Liver (tissue), 9 donors: ENCODE results near the gene TYW1. TPM values are rescaled to one million over a fixed set of nuclear protein-coding genes. Genes with fewer than 3 reads are reported as not detected.

ENCODE experiments used
- DNase-seq: peaks from one replicate; pipeline ENCODE4 v3.0.0-alpha.2; 2017; ENCODE audit warnings: low spot score
- H3K27ac ChIP-seq, 2 donors: one replicate each; pipeline ENCODE4 v1.7.0; 2013; ENCODE audit warnings: inconsistent platforms in 2 of 2, low read length in 2 of 2, control low read depth in 1 of 2, low read depth in 1 of 2, mild to moderate bottlenecking in 1 of 2
- H3K27me3 ChIP-seq, 4 donors: one replicate each; pipeline versions ENCODE4 v1.6.1 to v1.7.0; 2013; ENCODE audit warnings: low read length in 3 of 4, inconsistent platforms in 1 of 4, mild to moderate bottlenecking in 1 of 4, moderate library complexity in 1 of 4; ENCODE audit not compliant: control insufficient read depth in 4 of 4, insufficient read depth in 4 of 4
- H3K36me3 ChIP-seq, 4 donors: one replicate each; pipeline versions ENCODE4 v1.6.1 to v1.7.0; 2013; ENCODE audit warnings: low read length in 3 of 4, mild to moderate bottlenecking in 3 of 4, low read depth in 1 of 4, moderate library complexity in 1 of 4; ENCODE audit not compliant: control insufficient read depth in 4 of 4, insufficient read depth in 3 of 4
- H3K4me1 ChIP-seq, 4 donors: one replicate each; pipeline versions ENCODE4 v1.6.1 to v1.7.0; 2013; ENCODE audit warnings: low read length in 3 of 4, mild to moderate bottlenecking in 3 of 4, moderate library complexity in 1 of 4; ENCODE audit not compliant: control insufficient read depth in 4 of 4, insufficient read depth in 4 of 4
- H3K4me3 ChIP-seq, 3 donors: one replicate each; pipeline versions ENCODE4 v1.6.1 to v1.7.0; 2013; ENCODE audit warnings: low read length in 3 of 3, control low read depth in 1 of 3, low read depth in 1 of 3, mild to moderate bottlenecking in 1 of 3
- H3K9ac ChIP-seq, 2 donors: one replicate each; pipeline ENCODE4 v1.7.0; 2013; ENCODE audit warnings: low read length in 2 of 2, mild to moderate bottlenecking in 2 of 2, moderate library complexity in 2 of 2, control low read depth in 1 of 2, low read depth in 1 of 2
- H3K9me3 ChIP-seq, 4 donors: one replicate each; pipeline versions ENCODE4 v1.6.1 to v1.7.0; 2013; ENCODE audit warnings: low read length in 3 of 4; ENCODE audit not compliant: control insufficient read depth in 4 of 4
- EGR1 ChIP-seq, 2 donors: IDR thresholded peaks; 2 replicates each; pipeline ENCODE4 v1.6.1; 2016 to 2018; ENCODE audit warnings: antibody characterized with exemption in 2 of 2, low read depth in 2 of 2
- FOXA1 ChIP-seq: IDR thresholded peaks from 2 replicates; pipeline ENCODE4 v1.6.1; 2016; ENCODE audit warnings: antibody characterized with exemption
- FOXA2 ChIP-seq: IDR thresholded peaks from 2 replicates; pipeline ENCODE4 v1.6.1; 2016; ENCODE audit warnings: antibody characterized with exemption
- HNF4A ChIP-seq, 2 donors: conservative IDR thresholded peaks; 2 replicates each; pipeline ENCODE4 v1.6.1; 2016; ENCODE audit warnings: antibody characterized with exemption in 2 of 2, mild to moderate bottlenecking in 2 of 2
- JUND ChIP-seq, 2 donors: IDR thresholded peaks; 2 replicates each; pipeline ENCODE4 v1.6.1; 2016; ENCODE audit warnings: antibody characterized with exemption in 2 of 2
- NR2F2 ChIP-seq: IDR thresholded peaks from 2 replicates; pipeline ENCODE4 v1.6.1; 2016; ENCODE audit warnings: antibody characterized with exemption
- RAD21 ChIP-seq, 2 donors: IDR thresholded peaks; 2 replicates each; pipeline ENCODE4 v1.6.1; 2016; ENCODE audit warnings: antibody characterized with exemption in 2 of 2, mild to moderate bottlenecking in 2 of 2
- RXRA ChIP-seq, 2 donors: IDR thresholded peaks; 2 replicates each; pipeline ENCODE4 v1.6.1; 2017 to 2018; ENCODE audit warnings: antibody characterized with exemption in 2 of 2, mild to moderate bottlenecking in 1 of 2
- SP1 ChIP-seq: IDR thresholded peaks from 2 replicates; pipeline ENCODE4 v1.6.1; 2018; ENCODE audit warnings: antibody characterized with exemption, mild to moderate bottlenecking
- TAF1 ChIP-seq: conservative IDR thresholded peaks from 2 replicates; pipeline ENCODE4 v1.6.1; 2016; ENCODE audit warnings: antibody characterized with exemption, mild to moderate bottlenecking
- YY1 ChIP-seq: IDR thresholded peaks from 2 replicates; pipeline ENCODE4 v1.6.1; 2016; ENCODE audit warnings: antibody characterized with exemption, mild to moderate bottlenecking
- WGBS: extraction: QIAGEN DNeasy Blood & Tissue Kit; methylation state at CpG from one replicate; pipeline ENCODE4 v1.1.7; 2013; 5-methylcytosine and 5-hydroxymethylcytosine counted together
- polyA plus RNA-seq, 2 donors: library from polyadenylated mRNA; stranded (reverse) in 1 of 2; unstranded in 1 of 2; fragments of 200-250 nt in 1 of 2; fragments of >200 nt in 1 of 2; fragmentation: Nextera tagmentation in 1 of 2; extraction: Ambion mirVana in 1 of 2; gene quantifications; one replicate each; pipeline versions ENCODE4 v1.2.1 to v1.2.3, GENCODE V29; 2013 to 2015
- total RNA-seq, 2 donors: library from RNA; depleted of rRNA; stranded (reverse); fragments of >200 nt; gene quantifications; one replicate each; pipeline ENCODE4 v1.2.3, GENCODE V29; 2014
- TF ChIP-seq, protein P1 (sequence below): IDR thresholded peaks from 2 replicates; pipeline ENCODE4 v1.6.1; 2016; ENCODE audit warnings: antibody characterized with exemption
- TF ChIP-seq, protein P2 (sequence below): IDR thresholded peaks from 2 replicates; pipeline ENCODE4 v1.6.1; 2016; ENCODE audit warnings: antibody characterized with exemption, mild to moderate bottlenecking
- TF ChIP-seq, protein P3 (sequence below): IDR thresholded peaks from 2 replicates; pipeline ENCODE4 v1.6.1; 2016; ENCODE audit warnings: antibody characterized with exemption
- TF ChIP-seq, protein P4 (sequence below): IDR thresholded peaks from 2 replicates; pipeline ENCODE4 v1.6.1; 2016; ENCODE audit warnings: antibody characterized with exemption
- TF ChIP-seq, protein P5 (sequence below): fragments of 150-350 bp; IDR thresholded peaks from 2 replicates; pipeline ENCODE4 v1.5.1; 2017; ENCODE audit warnings: improper control_type of control experiment, low read depth, low read length; ENCODE audit not compliant: missing input control
- donor health status: healthy.
- donor health status: healthy.
- donor health status: healthy.
- donor health status: healthy.
- donor health status: healthy.

TYW1 gene
- total and polyA plus RNA-seq, 4 donors, result 6.7 to 16.6 (median 9.9) TPM

DNA sequence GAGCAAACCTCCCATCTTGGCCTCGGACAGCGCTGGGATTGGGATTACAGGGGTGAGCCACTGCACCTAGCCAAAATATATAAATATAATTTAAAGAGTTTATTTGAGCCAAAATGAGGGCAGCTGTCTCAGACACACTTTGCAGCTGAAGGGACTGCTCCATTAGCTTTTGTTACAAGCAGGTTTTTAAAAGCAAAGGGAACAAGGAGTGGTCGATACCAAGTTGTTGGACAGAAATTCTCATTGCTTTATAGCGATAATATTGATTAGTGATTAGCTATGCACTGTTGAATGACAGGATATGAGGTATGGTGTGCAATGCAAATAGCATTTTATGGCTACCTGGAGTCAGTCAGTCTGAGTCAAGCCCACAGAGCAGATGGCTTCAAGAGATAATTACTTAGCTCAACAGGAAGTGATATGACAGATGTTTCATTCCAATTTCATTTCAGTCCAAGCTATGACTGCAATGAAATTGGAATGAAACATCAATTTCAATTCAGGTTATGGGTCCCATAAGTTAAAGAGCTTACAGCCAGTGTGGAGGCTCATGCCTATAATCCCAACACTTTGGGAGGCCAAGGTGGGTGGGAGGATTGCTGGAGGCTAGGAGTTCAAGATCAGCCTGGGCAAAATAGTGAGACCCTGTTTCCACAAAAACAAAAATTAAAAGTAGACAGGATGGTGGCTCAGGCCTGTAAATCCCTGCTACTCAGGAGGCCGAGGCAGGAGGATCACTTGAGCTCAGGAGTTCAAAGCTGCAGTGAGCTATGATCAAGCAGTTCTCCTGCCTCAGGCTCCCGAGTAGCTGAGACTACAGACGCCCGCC, 23.1 kb downstream of the TYW1 start:
- Histone ChIP-seq H3K4me1 (no peaks in the 10 kb centered on the region), H3K9ac (no peak overlapping the region), H3K36me3 (peaks cover 13 to 30% (median 20%) of the 10 kb centered on the region in 4 donors), H3K4me3 (no peak overlapping the region), H3K9me3 (no peaks in the 10 kb centered on the region), H3K27me3 (no peaks in the 10 kb centered on the region), H3K27ac (no peak overlapping the region)
- DNase-seq, result no peak
- TF ChIP-seq FOXA1 (no peak), FOXA2 (no peak), NR2F2 (no peak), SP1 (no peak), TAF1 (no peak), HNF4A (conservative IDR thresholded peaks at IDR 0.05) (no peak), YY1 (no peak), EGR1 (IDR thresholded peaks at IDR 0.05; ENCODE audit: low read depth in 2 of 2) (no peak), RAD21 (IDR thresholded peaks at IDR 0.05) (no peak), RXRA (IDR thresholded peaks at IDR 0.05) (no peak), JUND (IDR thresholded peaks at IDR 0.05) (no peak)
- TF ChIP-seq, protein P1, sequence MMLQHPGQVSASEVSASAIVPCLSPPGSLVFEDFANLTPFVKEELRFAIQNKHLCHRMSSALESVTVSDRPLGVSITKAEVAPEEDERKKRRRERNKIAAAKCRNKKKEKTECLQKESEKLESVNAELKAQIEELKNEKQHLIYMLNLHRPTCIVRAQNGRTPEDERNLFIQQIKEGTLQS, result no peak
- TF ChIP-seq, protein P2, sequence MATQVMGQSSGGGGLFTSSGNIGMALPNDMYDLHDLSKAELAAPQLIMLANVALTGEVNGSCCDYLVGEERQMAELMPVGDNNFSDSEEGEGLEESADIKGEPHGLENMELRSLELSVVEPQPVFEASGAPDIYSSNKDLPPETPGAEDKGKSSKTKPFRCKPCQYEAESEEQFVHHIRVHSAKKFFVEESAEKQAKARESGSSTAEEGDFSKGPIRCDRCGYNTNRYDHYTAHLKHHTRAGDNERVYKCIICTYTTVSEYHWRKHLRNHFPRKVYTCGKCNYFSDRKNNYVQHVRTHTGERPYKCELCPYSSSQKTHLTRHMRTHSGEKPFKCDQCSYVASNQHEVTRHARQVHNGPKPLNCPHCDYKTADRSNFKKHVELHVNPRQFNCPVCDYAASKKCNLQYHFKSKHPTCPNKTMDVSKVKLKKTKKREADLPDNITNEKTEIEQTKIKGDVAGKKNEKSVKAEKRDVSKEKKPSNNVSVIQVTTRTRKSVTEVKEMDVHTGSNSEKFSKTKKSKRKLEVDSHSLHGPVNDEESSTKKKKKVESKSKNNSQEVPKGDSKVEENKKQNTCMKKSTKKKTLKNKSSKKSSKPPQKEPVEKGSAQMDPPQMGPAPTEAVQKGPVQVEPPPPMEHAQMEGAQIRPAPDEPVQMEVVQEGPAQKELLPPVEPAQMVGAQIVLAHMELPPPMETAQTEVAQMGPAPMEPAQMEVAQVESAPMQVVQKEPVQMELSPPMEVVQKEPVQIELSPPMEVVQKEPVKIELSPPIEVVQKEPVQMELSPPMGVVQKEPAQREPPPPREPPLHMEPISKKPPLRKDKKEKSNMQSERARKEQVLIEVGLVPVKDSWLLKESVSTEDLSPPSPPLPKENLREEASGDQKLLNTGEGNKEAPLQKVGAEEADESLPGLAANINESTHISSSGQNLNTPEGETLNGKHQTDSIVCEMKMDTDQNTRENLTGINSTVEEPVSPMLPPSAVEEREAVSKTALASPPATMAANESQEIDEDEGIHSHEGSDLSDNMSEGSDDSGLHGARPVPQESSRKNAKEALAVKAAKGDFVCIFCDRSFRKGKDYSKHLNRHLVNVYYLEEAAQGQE, result no peak
- TF ChIP-seq, protein P3, sequence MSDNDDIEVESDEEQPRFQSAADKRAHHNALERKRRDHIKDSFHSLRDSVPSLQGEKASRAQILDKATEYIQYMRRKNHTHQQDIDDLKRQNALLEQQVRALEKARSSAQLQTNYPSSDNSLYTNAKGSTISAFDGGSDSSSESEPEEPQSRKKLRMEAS, result no peak
- TF ChIP-seq, protein P4, sequence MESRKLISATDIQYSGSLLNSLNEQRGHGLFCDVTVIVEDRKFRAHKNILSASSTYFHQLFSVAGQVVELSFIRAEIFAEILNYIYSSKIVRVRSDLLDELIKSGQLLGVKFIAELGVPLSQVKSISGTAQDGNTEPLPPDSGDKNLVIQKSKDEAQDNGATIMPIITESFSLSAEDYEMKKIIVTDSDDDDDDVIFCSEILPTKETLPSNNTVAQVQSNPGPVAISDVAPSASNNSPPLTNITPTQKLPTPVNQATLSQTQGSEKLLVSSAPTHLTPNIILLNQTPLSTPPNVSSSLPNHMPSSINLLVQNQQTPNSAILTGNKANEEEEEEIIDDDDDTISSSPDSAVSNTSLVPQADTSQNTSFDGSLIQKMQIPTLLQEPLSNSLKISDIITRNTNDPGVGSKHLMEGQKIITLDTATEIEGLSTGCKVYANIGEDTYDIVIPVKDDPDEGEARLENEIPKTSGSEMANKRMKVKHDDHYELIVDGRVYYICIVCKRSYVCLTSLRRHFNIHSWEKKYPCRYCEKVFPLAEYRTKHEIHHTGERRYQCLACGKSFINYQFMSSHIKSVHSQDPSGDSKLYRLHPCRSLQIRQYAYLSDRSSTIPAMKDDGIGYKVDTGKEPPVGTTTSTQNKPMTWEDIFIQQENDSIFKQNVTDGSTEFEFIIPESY, result no peak
- TF ChIP-seq, protein P5, sequence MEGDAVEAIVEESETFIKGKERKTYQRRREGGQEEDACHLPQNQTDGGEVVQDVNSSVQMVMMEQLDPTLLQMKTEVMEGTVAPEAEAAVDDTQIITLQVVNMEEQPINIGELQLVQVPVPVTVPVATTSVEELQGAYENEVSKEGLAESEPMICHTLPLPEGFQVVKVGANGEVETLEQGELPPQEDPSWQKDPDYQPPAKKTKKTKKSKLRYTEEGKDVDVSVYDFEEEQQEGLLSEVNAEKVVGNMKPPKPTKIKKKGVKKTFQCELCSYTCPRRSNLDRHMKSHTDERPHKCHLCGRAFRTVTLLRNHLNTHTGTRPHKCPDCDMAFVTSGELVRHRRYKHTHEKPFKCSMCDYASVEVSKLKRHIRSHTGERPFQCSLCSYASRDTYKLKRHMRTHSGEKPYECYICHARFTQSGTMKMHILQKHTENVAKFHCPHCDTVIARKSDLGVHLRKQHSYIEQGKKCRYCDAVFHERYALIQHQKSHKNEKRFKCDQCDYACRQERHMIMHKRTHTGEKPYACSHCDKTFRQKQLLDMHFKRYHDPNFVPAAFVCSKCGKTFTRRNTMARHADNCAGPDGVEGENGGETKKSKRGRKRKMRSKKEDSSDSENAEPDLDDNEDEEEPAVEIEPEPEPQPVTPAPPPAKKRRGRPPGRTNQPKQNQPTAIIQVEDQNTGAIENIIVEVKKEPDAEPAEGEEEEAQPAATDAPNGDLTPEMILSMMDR, result no peak
- 87% methylated on average over 8 of the region's 8 CpGs for whole genome bisulfite sequencing
